Globus pallidus (tissue), 1 donor: ENCODE measurements around the gene GRIN3A.
"Not testable (repeated sequence)": the region's sequence is repeated elsewhere in the genome, so short reads cannot be mapped to it uniquely, and the experiment has no call there.

ENCODE experiments used
- DNase-seq: peaks from one replicate; pipeline ENCODE4 v3.0.0-alpha.2; 2015; ENCODE audit warnings: low spot score

The GRIN3A gene

DNA sequence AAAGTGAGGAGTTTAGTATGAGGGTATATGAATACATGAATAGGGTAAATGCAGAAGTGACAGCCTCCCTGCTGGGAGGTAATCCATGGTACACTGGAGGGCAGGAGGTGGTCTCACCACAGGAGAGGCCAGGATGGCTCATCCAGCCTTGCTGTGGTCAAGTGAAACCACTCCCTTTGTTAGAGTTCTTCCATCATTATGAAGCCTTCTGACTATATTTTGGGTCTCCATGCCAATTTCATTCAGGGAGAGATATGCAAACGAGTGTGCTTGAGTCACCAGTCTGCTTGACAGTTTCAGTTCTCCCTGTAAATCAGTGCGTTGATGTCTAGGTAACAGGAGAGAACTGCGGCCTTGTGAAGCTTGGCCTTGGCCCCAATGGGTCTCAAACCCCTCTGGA is 160.1 kb downstream of the GRIN3A start:
- DNase-seq = no peak

- no peak for DNase-seq
Observed at GRCh38 chr9:101574731-101575333, 163.6 kb downstream of the GRIN3A start.

GRCh38 chr9:101572316-101572715 is 166.1 kb downstream of the GRIN3A start:
- no peak for DNase-seq

DNA sequence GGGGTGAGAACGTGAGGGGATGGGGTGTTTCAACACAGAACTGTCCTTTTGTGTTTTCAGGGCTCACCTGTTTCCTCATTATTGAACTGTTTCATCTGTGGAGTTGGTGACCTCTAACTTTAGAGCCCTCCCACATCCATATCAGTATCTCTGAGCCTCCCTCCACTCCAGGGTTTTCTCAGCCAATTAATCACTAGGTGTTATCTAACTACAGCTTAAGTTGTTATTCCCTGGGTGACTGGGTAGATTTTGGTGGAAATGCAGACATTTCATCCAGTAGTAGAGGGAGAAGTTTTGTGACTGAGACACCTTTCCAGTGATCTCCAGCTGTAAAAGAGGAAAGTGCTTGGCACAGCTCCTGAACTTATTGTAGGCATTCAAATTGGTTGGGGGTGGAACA is 167.3 kb downstream of the GRIN3A start:
- no peak for DNase-seq

- no peak for DNase-seq
Observed at GRCh38 chr9:101569741-101570501, 168.5 kb downstream of the GRIN3A start.

- DNase-seq = no peak
Observed at GRCh38 chr9:101567725-101568350, 170.6 kb downstream of the GRIN3A start.

GRCh38 chr9:101566904-101567724 is 171.3 kb downstream of the GRIN3A start:
- no peak for DNase-seq

DNA sequence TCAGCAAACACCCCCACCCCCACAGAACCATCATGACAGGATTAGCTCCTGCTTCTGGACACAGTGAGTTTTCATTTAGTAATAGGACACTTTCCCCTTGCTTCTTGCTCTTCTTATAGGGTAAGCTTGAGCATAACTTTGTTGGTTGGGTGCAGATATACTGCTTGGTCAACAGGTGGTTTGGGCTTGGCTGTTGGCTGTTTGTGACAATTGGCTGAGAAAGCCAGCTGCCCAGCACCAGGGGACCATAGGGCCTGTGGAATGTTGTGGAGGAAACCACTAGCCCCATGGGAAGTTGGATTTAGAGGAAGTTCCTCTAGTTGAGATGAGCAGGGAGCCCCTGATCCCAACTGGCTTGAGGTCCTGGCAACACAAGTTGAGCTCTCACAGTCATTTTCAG is 174.2 kb downstream of the GRIN3A start:
- no peak for DNase-seq

DNA sequence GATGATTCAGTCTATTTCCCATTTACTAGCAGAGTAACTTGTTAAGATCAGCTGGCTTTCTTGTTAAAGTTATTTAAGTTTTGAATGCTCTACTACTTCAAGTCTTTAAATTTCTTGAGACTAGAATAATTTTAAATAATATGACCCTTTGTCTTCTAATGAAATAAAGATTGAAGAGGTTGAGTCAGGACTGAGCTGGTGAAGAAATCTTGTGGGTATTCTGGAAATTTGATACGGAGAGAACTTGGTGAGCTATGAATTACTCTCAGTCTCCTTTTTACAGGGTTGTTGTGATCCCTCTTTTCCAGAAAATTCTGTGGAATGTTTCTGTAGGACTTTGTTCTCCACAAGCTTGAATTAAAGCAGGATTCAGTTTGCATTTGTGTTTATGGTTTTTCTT is 175.5 kb downstream of the GRIN3A start:
- no peak for DNase-seq

DNA sequence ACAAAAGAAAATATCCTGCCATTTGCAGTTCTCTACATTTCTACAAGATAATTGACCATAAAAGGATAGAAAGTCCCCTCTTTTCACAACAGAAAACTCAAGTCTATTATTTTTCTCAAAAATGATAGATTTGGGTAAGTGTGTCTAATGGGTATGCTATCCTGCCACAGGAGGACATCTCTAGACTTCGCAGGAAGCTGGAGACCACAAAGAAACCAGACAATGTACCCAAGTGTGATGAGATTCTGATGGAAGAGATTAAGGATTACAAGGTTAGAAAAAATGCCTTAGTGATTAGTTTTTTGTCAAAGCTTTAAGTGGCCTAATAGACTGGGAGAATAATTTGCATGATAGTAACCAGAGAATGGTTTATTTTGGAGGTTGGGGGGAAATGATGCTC is 176.7 kb downstream of the GRIN3A start:
- no peak for DNase-seq

GRCh38 chr9:101549472-101550098 is 188.9 kb downstream of the GRIN3A start:
- not testable (repeated sequence) for DNase-seq

DNA sequence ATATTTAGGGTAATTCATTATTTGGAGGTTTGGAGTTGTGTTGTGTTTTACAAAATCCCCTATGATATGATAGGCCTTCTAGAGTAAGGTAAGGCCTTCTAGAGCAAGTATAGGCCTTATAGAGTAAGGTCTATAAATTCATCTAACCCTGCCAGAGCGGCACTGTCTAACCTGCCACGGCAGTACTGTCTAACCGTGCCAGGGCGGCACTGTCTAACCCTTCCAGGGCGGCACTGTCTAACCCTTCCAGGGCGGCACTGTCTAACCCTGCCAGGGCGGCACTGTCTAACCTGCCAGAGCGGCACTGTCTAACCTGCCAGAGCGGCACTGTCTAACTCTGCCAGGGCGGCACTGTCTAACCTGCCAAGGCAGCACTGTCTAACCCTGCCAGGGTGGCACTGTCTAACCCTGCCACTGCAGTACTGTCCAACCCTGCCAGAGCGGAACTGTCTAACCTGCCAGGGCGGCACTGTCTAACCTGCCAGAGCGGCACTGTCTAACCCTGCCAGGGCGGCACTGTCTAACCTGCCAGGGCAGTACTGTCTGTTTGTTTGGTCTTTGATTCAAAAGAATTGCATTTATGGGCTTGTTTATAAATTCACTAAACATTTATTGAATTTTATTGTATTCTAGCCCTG is 195.2 kb downstream of the GRIN3A start:
- no peak for DNase-seq

GRCh38 chr9:101540069-101540468 is 198.4 kb downstream of the GRIN3A start:
- DNase-seq = no peak

DNA sequence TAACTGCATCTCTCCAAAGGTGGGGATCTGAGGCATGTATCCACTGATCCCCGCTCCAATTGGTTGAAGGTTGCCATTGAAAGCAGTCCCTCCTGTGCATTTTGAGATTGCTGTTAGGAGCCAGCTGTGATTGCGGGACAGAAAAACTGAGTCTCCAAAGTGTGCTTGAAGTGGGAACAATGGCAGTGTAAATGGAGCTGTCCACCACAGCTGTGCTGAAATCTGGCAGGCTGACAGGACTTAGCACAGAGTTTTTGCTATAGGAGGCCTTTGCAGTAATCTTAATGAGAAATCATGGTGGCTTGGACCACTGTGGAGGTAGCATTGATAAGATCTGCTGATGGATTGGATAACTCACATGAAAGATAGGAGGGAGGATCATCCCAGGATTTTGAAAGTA is 201.5 kb downstream of the GRIN3A start:
- no peak for DNase-seq

- DNase-seq = no peak
Observed at GRCh38 chr9:101536351-101536750, 202.1 kb downstream of the GRIN3A start.

DNA sequence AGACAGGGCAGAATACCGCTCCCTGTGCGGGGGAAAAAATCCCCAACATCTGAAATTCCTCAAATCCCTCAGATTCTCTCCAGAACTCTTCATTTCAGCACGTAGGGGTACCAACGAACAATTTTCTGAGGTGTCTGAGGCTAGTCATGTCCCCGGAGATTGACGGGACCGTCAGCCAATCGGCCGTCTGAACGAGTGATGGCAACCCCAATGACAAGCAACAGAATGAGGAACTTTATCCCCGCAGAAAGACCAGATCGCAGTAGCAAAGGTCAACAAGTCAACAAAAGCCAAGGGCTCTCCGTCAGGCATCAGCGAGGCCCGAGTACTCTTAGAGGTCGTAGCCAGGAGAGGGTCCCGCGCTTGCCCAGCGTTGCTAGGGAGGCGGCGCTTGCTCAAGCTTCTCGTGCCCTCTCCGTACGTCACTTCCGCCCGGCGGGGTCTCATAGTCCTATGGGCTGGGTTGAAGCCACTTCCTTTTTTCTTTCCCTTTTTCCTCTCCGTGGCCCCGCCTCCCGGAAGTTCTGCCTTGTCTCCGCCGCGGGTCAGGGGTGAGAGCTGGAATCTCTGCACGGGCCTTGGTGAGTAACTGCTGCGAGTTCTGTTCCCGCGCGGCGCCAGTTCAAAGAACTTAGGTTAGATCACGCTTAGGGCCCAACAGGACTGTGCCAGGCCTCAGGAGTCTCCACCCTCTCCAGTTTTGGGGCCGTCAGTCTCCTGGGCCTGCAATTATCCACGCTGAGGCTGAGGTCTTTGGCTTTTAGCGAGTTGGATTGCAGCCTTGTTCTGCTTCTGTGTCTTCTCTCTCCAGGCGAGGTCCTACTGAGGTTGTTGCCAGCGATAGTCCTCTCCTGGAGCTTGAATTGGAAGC is 204.9 kb downstream of the GRIN3A start, which contains the start of gene RNF20:
RNF20 (plus strand) TSS at position 520 of the 871 bp plus-strand sequence. CDS start 1,571 bp downstream, outside the sequence.
- DNase-seq = peak; percentile 99

DNA sequence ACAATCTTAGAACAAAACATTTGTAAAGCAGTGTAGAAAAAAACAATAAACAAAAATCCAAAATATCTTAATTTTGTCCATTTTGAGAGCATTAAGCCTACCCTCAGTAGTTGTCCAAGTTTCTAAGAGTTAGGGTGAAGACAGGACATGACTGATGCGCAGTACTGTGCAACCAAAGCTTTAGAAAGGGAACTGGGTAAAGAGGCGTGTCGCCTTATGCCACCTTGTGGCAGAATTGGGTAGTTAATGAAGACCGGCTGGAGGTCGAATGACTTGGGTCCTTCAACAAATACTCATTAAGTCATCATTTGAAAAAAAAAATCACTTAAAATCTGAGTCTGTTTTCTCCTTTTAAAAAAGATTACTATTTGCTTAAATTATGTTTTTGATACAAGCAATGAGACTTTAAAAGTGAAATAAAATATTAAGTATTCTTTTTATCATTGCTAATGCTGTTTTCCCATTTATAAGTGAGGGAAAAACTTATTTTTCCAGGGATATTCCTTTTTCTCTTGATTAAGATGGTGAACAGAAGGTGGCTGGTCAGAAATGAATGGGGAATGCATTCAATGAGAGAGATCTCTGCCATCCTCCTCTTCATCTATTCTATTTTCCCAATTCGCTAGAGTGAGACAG is 208.3 kb downstream of the GRIN3A start:
- peak; percentile 84 for DNase-seq

GRCh38 chr9:101528015-101528414 is 210.4 kb downstream of the GRIN3A start:
- no peak for DNase-seq

DNA sequence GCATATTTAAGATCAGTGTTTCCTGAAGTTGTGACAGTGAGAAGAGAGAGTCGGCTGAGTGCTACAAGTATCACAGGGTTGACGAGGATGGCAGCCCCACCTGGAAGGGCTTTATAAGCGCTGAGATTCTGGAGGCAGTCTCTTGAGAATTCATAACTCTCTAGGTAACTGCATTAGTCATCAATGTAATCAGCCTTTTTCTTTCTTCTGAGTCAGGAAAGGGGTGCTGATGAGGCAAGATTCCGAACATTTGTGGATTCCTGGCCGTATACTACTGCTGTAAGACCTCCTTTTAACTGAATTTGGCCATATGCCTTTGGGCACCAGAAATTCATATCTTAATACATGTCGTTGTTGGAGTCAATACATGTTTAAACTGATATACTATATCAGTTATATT is 211.4 kb downstream of the GRIN3A start:
- DNase-seq = no peak

DNA sequence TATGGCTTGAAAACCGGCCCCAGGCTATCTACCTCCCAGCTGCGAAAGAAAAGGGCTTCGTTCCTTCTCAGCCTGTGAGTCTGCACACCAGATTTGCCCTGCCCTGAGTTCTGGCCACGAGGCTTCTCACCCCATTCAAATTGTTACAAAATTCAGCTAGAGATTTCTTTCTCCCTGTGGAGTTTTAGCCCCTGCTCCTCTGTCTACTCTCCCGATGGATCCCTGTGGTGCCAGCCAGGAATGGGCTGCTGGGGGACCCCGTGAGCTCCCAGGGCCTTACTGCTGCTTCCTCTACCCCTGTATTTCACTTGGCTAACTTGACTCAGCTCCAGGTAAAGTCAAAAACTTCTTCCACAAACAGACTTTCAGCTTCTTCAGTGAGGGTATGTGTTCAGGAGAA is 214.1 kb downstream of the GRIN3A start:
- no peak for DNase-seq
